ENCODE measurements around the gene TEX38. TPM values are rescaled to one million over a fixed set of nuclear protein-coding genes. Genes with fewer than 3 reads are reported as not detected.

The TEX38 gene
- total and polyA plus RNA-seq, 10 of the 15 experiments (the other 5 are each of a cell fraction or from before 2014, with no cell fraction given): 0.07 to 0.32 (median 0.15) TPM; not detected in 7

DNA sequence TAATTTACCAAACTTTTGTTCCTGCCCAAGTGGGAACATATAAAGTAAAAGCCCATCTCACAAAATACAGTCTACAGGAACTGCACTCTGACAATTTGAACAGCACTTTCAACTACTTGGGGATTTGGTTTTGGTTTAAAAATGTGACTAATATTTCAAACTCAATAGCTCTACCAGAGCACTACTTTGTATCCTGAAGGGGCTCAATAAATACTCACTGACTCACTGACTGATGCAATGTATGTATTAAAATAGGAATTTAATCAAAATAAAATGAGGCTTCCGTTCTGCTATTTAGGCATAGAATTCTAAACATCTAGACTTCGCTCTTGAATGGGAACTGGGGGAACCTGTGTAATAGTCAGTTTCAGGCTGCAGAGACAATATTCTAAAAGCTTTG is 25.4 kb downstream of the TEX38 start:
- DNase-seq (ENCODE audit: low read depth, low spot score) (no peak), ATAC-seq (no peak), FAIRE-seq (no peak)
- H3K4me2 ChIP-seq (ENCODE audit: control insufficient read depth, insufficient read depth): no peak overlapping the region
- no peaks in the 10 kb centered on the region for H3K9me3 ChIP-seq (replicated peaks; ENCODE audit: control insufficient read depth, insufficient read depth, low read length)
- ChIA-PET CTCF (interaction anchor here (1.6 kb wide), 1 partner anchor 13 kb away, joined by 3 read pairs; no protein-coding TSS in a partner anchor), SMC1A (ENCODE audit: uncharacterized antibody, unreplicated experiment) (interaction anchor here (1.5 to 2.3 kb wide), 3 partner anchors 11 to 80 kb away, joined by 4 to 8 read pairs (median 5); partner anchors contain the start of gene MOB3C), POLR2A (interaction anchor here (0.9 to 2.3 kb wide), 2 partner anchors 19 to 20 kb away, joined by 3 to 5 read pairs; no protein-coding TSS in a partner anchor), RAD21 (ENCODE audit: unreplicated experiment) (no interaction called here)
- H2AFZ ChIP-seq (ENCODE audit: control insufficient read depth, low read depth, low read length): no peak overlapping the region
- H3K4me1 ChIP-seq (ENCODE audit: control insufficient read depth, insufficient read depth, low read length): no peaks in the 10 kb centered on the region
- H3K36me3 ChIP-seq (ENCODE audit: control insufficient read depth in 2 of 2, insufficient read depth in 2 of 2, low read length in 1 of 2): peaks cover 11 to 24% of the 10 kb centered on the region in 2 experiments
- H3K4me3 ChIP-seq: no peak overlapping the region
- WGBS (ENCODE audit: insufficient coverage, insufficient replicate concordance, low lambda C conversion rate, missing lambda C conversion rate): 95% methylated on average over 2 of the region's 2 CpGs
- H3K27me3 ChIP-seq (replicated peaks in 1 of 2; ENCODE audit: control insufficient read depth in 2 of 2, insufficient read depth in 2 of 2, low read length in 1 of 2): no peaks in the 10 kb centered on the region
- in situ Hi-C loops (cut with MboI): no loop called here
- H3K27ac ChIP-seq (ENCODE audit: control insufficient read depth, insufficient read depth): no peak overlapping the region
- no peaks in the 10 kb centered on the region for H3K79me2 ChIP-seq (ENCODE audit: control insufficient read depth, insufficient read depth, low read length)
- H3K9ac ChIP-seq (ENCODE audit: control insufficient read depth, insufficient read depth, low read length): no peak overlapping the region
- BruUV-seq (replicated peaks): no TSS peak
- no peak for TF ChIP-seq RCOR1 (conservative IDR thresholded peaks at IDR 0.05; ENCODE audit: low read depth, low read length)
- no peaks in the 10 kb centered on the region for H4K20me1 ChIP-seq (ENCODE audit: control insufficient read depth, insufficient read depth)
- intact Hi-C loops (cut with micrococcal nuclease; ENCODE audit: unreplicated experiment): no loop called here

DNA sequence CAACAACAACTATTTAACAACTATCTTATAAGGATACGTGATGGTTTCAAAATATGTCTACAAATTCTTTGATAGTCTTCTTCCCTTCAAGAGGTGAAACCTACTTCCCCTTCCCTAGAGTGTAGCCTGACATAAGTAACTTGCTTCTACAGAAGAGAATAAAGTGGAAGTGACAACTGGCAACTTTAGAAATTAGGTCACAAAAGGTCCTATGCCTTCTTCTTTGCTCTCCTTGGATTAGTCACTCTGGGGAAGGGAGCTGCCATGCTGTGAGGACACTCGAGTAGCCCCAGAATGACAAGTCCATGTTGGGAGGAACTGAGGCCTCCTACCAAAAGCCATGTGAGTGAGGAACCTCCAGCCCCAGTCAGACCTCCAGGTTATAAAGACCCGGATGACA is 28.0 kb downstream of the TEX38 start:
- no peaks in the 10 kb centered on the region for H3K79me2 ChIP-seq (ENCODE audit: control insufficient read depth, insufficient read depth, low read length)
- ChIA-PET RAD21 (ENCODE audit: unreplicated experiment) (no interaction called here), POLR2A (interaction anchor here (2.3 kb wide), 1 partner anchor 21 kb away, joined by 5 read pairs; no protein-coding TSS in a partner anchor), SMC1A (ENCODE audit: uncharacterized antibody, unreplicated experiment) (no interaction called here), CTCF (no interaction called here)
- FAIRE-seq (no peak), ATAC-seq (no peak), DNase-seq (ENCODE audit: low read depth, low spot score) (no peak)
- H3K4me3 ChIP-seq: no peak overlapping the region
- intact Hi-C loops (cut with micrococcal nuclease; ENCODE audit: unreplicated experiment) (no loop called here), in situ Hi-C loops (cut with MboI) (no loop called here)
- H4K20me1 ChIP-seq (ENCODE audit: control insufficient read depth, insufficient read depth): no peaks in the 10 kb centered on the region
- no TSS peak for BruUV-seq (replicated peaks)
- no peak overlapping the region for H3K9ac ChIP-seq (ENCODE audit: control insufficient read depth, insufficient read depth, low read length)
- WGBS (ENCODE audit: insufficient coverage, insufficient replicate concordance, low lambda C conversion rate, missing lambda C conversion rate): 60% methylated on average over 3 of the region's 3 CpGs
- no peak overlapping the region for H3K4me2 ChIP-seq (ENCODE audit: control insufficient read depth, insufficient read depth)
- H3K27ac ChIP-seq (ENCODE audit: control insufficient read depth, insufficient read depth): no peak overlapping the region
- no peaks in the 10 kb centered on the region for H3K27me3 ChIP-seq (replicated peaks in 1 of 2; ENCODE audit: control insufficient read depth in 2 of 2, insufficient read depth in 2 of 2, low read length in 1 of 2)
- H3K4me1 ChIP-seq (ENCODE audit: control insufficient read depth, insufficient read depth, low read length): no peaks in the 10 kb centered on the region
- peaks cover 12 to 32% of the 10 kb centered on the region in 2 experiments for H3K36me3 ChIP-seq (ENCODE audit: control insufficient read depth in 2 of 2, insufficient read depth in 2 of 2, low read length in 1 of 2)
- H2AFZ ChIP-seq (ENCODE audit: control insufficient read depth, low read depth, low read length): no peak overlapping the region
- H3K9me3 ChIP-seq (replicated peaks; ENCODE audit: control insufficient read depth, insufficient read depth, low read length): no peaks in the 10 kb centered on the region
- TF ChIP-seq SUPT20H (IDR thresholded peaks at IDR 0.05; ENCODE audit: borderline replicate concordance, control insufficient read depth, low read depth, low read length) (no peak), NFIC (IDR thresholded peaks at IDR 0.05; ENCODE audit: low read depth, low read length) (no peak), TBL1XR1 (IDR thresholded peaks at IDR 0.05; ENCODE audit: low read depth, low read length) (no peak), PML (IDR thresholded peaks at IDR 0.05; ENCODE audit: low read length) (no peak), TARDBP (IDR thresholded peaks at IDR 0.05; ENCODE audit: borderline replicate concordance) (no peak), GATAD2B (conservative IDR thresholded peaks at IDR 0.05; ENCODE audit: low read depth) (no peak), SMAD1 (IDR thresholded peaks at IDR 0.05; ENCODE audit: low read depth, partially characterized antibody) (no peak), SIX5 (IDR thresholded peaks at IDR 0.05; ENCODE audit: low read depth, low read length, severe bottlenecking) (no peak), MTA3 (IDR thresholded peaks at IDR 0.05; ENCODE audit: borderline replicate concordance, low read length) (no peak), ZNF217 (IDR thresholded peaks at IDR 0.05) (no peak)
- TF ChIP-seq, protein P1, sequence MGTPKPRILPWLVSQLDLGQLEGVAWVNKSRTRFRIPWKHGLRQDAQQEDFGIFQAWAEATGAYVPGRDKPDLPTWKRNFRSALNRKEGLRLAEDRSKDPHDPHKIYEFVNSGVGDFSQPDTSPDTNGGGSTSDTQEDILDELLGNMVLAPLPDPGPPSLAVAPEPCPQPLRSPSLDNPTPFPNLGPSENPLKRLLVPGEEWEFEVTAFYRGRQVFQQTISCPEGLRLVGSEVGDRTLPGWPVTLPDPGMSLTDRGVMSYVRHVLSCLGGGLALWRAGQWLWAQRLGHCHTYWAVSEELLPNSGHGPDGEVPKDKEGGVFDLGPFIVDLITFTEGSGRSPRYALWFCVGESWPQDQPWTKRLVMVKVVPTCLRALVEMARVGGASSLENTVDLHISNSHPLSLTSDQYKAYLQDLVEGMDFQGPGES (IDR thresholded peaks at IDR 0.05): no peak
- TF ChIP-seq, protein P2, sequence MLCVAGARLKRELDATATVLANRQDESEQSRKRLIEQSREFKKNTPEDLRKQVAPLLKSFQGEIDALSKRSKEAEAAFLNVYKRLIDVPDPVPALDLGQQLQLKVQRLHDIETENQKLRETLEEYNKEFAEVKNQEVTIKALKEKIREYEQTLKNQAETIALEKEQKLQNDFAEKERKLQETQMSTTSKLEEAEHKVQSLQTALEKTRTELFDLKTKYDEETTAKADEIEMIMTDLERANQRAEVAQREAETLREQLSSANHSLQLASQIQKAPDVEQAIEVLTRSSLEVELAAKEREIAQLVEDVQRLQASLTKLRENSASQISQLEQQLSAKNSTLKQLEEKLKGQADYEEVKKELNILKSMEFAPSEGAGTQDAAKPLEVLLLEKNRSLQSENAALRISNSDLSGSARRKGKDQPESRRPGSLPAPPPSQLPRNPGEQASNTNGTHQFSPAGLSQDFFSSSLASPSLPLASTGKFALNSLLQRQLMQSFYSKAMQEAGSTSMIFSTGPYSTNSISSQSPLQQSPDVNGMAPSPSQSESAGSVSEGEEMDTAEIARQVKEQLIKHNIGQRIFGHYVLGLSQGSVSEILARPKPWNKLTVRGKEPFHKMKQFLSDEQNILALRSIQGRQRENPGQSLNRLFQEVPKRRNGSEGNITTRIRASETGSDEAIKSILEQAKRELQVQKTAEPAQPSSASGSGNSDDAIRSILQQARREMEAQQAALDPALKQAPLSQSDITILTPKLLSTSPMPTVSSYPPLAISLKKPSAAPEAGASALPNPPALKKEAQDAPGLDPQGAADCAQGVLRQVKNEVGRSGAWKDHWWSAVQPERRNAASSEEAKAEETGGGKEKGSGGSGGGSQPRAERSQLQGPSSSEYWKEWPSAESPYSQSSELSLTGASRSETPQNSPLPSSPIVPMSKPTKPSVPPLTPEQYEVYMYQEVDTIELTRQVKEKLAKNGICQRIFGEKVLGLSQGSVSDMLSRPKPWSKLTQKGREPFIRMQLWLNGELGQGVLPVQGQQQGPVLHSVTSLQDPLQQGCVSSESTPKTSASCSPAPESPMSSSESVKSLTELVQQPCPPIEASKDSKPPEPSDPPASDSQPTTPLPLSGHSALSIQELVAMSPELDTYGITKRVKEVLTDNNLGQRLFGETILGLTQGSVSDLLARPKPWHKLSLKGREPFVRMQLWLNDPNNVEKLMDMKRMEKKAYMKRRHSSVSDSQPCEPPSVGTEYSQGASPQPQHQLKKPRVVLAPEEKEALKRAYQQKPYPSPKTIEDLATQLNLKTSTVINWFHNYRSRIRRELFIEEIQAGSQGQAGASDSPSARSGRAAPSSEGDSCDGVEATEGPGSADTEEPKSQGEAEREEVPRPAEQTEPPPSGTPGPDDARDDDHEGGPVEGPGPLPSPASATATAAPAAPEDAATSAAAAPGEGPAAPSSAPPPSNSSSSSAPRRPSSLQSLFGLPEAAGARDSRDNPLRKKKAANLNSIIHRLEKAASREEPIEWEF (IDR thresholded peaks at IDR 0.05; ENCODE audit: insufficient replicate concordance, low read depth, low read length): no peak

Data from GM12878 (cell line).